SHP77 treated with DMSO at 0.1 percent for 48 hours (cell line): ENCODE results near the gene LKAAEAR1.
A peak's percentile ranks its signal among the peaks of the same experiment; 100 is the strongest.

Source experiments
- DNase-seq: peaks from one replicate; lab custom pipeline; 2025; lab: John Stamatoyannopoulos, UW

Gene LKAAEAR1

DNA sequence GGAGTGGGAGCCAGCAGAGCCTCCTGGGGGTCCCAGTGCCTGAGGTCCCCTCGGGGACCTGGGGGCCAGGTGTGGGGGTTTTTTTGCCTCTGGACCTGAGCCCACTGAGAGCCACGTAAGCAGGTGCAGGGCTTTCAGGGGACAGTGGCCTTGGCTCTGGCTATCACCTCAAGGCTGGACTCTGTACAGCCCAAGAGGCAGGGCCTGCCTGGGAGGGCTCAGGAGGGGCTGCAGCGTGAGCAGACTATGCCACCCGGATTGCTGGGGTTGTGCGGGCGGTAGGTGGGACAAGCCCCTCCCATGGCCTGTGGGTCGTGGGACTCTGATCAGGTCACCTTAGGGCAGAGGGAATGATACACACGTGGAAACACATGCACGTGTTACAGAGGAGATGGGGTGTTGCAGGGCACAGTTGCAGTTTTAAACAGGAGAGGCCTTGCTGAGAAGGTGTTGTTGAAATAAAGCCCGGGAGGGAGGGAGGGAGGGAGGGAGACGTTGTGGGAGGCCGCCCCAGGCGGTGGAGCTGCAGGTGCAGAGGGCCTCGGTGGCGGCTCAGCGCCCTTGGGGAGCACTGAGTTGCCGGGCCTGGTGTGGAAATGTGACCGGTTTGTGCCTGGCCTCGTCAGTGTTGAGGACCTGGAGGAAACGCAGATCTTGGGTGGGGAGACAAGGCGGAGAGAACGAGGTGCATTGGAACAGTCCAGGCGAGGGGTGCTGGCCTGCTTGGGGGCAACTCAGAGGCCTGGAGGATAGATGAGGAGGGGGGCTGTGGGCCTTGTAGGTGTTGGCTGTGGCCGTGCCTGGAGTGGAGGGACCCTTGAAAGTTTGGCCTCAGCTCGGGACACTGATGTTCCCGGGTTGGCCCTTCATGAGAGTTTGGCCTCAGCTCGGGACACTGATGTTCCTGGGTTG is 18.9 kb downstream of the LKAAEAR1 start:
- DNase-seq = no peak

DNA sequence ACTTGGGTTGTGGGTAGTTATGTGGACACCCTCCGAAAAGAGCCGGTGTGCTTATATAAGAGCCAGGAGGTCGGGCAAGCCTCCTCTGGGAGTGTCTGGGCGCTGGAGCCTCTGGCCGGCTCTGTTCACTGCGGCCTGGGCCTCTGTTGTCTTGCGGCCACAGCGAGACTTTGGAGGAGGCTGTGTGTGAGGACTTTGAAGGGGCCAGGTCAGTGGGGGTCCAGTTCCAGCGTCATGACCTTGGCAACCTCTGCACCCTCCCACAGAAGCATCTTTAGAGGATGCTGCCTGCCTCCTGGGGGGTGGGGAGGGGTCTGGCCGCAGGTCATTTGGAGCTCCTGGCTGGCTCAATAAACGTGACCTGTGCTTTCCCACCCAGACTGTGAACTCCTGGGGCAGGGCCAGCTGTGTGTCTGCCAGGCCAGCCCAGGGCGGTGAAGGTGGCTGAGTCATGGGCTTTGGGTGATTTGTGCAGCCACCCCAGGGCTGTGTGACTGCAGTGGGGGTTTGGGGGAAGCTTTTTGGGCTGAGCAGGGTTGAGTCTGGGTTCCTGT is 20.0 kb downstream of the LKAAEAR1 start:
- DNase-seq = no peak

DNA sequence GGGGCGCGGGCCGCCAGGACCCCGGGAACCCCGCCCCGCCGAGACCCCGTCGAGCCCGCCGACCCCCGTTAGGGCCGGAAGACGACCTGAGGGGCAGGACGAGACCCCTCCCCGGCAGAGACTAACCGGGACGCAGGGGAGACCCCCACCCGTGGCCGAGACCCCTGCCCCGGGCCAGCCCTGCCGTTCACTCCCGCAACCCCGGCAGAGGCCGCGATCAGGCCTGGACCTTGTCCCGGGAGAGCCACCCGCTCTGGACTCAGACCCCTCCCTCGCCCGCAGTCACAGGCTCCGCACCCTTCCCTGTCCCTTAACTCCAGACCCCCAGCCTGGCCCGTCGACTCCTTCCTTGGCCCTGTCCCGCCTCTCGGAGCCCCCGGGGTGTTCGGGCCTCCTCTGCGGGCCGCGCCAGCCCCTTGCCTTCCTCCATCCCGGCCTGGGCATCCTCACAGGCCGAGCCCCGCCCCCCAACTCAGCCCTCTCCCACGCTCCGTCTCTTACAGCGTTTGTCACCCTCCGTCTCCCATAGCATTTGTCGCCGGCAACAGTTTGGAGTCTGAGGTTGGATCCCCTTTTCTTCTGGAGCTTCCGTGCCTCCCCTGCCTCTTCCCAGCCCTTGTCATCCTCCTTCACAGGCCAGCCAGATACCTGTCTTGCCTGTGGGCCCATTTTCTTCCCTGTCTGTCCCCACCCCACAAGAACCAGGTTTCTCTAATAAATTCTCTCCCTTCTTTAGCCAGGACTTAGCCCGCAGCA is 20.6 kb downstream of the LKAAEAR1 start:
- no peak for DNase-seq

DNA sequence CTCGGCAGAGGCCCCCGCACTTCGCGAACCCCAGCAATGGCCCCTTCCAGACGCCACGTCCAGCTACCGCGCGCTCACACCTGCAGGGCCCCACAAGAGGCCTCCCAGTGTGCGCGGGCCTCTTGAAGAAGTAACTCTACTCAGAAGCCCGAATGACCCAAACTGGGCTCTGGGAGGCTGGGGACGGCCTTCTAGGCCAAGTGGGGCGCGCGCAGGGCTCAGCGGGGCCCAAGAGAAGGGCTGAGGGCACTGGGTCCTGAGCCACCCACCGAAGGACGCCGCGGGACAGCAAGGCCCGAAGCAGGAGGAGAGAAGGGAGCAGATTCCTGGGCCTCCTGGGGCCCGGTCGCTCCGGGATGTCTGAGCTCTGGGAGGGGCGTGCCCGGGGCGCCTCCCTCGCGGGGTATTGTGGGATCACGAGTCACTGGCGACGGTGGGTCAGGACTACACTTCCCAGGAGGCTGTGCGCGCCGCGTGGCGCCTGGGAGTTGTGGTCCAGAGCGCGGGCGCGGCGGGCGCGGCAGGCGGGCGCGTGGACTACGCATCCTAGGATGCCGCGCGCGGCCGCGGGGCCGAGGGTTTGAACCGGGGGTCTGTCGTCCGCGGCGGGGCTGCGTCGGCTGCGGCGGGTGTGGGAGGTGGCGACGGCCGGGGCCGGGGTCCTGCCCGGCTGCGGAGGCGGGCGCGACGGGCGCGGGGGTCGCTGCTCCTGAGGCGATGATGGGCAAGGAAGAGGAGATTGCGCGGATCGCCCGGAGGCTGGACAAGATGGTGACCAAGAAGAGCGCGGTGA is 21.4 kb downstream of the LKAAEAR1 start, which contains the start of gene TCEA2:
TSS of gene TCEA2 (plus strand) at position 603 of the 793 bp plus-strand sequence. CDS start at position 718, 115 bp downstream.
- peak; percentile 96 for DNase-seq

DNA sequence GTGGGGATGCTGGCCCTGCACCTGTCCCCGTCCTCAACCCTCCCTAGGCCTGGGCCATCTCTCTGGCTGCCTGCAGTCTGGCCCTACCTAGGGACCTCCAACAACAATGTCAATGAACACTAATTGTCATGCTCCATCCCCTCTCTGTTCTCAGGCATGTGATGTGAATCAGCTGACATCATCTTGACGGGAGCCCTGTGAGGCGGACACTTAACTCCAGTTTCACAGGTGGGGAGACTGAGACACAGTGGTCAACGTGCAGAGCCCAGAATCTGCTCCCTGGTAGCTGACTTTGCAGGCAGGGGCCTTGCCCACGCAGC is 22.0 kb downstream of the LKAAEAR1 start:
- no peak for DNase-seq

DNA sequence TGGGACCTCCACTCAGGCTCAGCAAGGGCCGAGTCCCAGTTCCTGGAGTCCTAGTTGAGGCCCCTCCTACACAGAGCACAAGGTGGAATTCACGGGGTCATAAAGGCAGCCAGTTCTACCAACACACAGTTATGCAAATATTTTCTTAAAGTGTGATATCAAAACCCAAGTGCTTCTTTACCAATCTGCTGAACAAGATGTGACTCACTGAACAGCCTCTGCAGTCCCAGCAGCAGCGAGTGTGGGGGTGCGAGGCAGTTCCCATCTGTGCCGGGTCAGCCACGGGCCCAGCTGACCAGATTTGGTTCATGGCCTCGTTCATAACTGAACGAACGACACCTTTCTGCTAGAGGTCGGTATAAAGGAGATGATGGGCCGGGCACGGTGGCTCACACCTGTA is 25.7 kb downstream of the LKAAEAR1 start:
- DNase-seq = no peak

DNA sequence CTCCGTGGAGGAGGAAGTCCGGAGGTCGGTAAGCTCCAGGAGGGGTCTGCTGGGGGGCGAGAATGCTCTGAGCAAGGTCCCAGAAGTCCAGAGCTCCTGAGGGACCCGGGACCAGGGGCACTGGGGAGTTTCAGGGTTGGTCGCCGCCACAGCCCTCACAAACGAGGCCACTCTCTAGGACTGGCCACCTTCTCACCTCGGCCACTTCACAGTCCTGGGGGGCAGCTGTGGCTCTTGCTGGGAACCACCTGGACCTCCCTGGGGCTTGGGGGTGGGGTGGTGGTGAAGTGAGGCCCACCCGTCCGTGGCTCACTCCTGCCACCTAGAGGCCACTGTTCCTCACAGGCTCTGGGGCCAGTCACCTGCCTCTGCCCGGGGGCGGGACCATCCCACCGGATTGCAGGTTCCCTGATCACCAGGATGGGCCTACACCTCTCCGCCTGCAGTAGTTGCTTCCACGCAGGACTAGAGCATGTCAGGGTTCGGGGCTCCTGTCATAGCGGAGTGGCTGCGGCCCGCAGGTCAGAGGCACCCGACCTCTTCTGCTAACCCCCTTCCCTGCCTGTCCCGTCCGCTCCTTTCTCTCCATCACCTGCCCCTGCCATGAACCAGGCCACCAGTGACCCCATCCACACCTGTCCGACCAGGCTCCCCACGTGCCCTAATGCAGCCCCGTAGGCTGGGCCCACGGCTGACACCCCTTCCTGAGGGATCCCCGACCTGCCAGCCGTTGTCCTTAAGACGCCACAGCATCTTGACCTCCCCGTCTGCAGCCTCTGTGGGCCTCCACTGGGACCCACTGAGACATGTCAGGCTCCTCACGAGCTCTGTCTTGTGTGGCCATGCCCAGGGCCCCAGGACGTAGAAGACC is 26.3 kb downstream of the LKAAEAR1 start:
- peak; percentile 34 for DNase-seq

DNA sequence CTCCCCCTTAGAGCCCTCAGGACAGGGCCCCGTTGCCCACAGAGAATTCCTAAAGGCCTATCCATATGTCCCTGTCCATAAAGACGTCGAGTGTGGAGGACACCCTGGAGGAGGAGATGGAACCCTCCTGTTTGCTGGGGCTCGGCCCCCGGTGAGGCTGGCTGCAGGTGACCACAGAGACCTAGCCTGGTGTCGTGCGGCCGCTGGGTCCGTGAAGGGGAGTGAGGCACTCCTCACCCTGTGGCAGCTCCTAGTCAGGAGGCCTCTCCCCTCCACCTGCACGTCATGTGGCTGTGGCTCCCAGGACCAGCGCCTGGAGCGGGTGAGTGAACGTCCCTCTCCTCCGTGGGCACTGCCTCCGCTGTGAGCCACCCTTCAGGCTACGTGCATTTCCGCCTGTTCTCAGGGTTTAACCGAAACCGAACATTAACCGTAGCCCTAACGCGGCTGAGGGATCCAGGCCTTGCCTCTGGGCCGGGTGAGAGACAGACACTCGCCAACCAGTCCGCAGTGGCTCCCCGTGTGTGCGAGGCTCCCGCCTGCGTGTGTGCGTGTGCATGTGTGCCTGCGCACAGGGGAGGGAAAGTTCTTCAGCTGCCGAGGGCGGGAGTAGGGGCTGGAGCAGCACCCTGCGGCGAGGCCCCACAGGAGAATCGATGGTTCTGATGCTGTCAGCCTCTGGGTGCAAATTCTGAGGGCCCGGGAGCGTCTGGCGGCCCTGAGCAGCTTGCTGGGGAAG is 27.1 kb downstream of the LKAAEAR1 start:
- no peak for DNase-seq

DNA sequence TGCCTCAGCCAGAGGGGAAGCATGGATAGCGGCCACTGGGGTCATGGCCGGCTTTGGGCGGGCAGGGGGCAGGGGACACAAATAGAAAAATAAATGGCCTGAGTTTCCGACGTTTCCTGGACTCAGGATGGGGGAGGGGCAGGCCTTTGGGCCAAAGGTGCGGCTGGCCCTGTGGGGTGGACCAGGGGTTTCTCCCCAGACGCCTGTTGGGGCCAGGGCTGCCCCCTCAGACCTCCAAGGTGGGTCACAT is 27.6 kb downstream of the LKAAEAR1 start:
- no peak for DNase-seq

DNA sequence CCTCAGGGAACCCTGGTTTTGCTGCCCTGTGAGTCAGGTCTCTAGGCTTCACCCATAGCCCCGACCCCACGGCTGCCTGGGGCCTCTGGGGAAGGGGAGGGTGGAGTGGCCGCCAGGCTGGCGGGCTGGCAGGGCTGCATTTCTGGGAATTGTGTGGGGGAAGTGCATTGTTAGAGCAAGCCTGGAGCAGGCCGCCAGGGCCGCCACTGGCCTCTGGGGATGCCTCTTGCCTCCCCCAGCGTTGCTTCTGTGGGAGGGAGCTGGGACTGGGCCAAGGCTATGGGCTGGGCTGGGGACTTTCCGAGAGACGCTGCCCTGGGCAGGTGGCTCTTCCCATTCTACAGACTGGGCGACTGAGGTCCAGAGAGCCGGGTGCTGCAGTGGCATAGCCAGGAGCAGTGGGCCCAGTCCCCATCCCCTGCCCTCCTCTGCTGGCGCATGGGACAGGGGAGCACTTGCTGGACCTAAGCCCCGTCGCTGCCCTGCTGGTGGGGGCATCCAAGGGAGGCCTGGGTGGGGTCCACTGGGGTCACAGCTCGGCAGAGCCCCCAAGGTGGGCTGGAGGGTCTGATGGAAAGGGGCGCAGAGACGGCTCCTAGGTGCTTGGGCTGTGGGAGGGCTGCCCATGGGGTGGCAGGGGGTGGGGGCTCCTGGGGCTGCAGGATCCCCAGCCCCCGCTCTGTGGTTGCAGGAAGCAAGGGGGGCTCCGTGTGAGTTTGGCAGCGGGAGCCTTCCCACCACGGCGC is 28.1 kb downstream of the LKAAEAR1 start:
- no peak for DNase-seq

DNA sequence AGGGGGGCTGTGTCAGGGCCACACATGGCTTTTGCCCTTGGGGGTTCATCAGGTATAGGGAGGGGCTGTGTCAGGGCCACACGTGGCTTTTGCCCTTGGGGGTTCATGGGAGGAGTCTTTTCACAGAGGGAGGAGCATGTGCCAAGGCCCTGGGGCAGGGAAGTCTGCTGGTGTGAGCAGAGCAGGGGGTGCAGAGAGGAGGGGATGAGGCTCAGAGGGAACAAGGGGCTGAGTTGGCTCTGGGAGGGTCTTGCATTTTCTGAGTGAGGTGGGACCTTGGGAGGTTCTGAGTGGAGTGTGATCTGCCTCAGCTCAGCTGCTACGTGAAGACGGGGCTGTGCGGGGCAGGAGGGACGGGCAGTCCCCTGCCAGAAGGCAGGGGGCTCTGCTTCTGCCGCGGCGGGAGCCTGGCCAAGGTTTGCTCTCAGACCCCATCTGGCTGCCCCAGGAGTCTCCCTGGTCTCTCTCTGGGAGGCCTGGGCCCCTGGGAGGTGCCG is 28.8 kb downstream of the LKAAEAR1 start:
- DNase-seq = no peak

DNA sequence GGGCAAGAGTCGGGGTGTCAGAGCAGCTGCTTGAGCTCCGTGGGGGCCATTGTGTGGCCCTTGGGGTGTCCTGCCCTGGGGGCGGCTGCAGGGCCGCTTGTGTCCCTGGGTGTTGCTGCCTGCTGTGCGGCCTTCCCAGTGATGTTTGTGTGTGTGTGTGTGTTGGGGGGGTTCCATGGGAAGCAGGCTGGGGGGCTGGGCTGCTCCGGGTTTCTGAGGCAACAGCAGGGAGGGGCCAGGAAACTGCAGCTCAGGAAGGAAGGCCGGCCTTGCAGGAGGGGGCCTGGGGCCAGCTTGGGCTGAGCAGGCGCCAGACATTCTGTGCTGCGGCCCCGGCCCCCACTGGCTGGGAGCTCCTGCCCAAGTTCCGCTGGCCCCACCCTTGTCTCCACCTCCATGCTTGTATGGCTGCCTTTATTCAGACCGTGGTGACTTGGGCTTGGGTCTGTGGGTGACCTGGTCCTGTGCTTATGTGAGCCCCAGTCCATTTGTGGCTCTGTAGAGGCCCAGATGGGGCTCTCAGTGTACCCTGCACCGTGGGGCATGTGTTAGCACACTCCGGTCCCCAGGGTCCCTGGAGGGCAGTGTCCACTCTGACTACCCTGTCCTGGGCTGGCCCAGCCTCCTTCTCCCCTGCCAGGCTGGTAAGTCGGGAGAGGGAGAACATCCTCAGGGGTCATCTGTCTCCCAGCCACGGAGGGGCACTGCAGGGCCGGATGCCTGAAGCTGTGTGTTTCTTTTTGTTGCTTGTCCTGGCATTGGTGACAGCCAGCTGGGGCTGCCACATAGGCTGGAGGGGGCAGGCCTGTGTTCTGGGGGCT is 30.1 kb downstream of the LKAAEAR1 start:
- DNase-seq = peak; percentile 67

DNA sequence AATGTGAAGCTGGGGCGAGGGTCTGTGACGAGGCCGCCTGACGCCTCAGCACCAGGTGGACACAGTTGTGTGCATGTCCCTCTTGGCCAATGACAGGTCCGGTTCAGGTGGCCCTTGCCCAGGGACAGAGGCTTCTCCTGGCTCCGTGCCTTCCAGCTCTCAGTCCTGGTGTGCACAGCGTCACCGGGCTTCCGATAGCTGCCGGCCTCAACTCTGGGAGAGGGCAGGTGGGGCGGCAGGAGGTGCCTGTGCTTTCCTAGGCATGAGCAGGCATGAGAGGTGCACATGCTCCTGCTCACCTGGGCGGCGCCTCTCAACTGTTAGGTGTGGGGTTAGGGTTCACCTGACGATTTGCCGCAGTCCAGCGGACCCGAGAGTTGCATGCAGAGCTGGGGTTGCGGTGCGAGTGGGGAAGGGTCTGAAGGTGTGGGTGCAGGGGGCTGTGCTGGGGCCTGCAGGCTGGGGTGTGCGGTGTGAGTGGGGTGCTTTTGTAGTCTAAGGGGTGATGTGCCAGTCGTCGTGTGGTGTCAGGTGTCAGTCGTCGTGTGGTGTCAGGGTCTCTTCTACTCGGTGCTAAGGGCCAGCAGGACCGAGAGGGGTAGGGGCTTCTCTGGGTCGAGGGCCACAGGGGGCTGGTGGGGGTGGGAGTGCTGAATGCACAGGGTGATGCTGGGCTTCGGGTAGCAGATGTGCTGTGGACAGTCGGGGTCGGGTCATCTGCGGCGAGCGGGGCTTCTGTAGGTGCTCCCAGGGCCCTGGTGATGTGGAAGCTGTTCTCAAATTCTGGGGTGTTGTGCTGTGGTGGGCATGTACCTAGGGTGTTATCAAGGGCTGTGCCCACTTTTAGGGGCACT is 31.0 kb downstream of the LKAAEAR1 start:
- no peak for DNase-seq

DNA sequence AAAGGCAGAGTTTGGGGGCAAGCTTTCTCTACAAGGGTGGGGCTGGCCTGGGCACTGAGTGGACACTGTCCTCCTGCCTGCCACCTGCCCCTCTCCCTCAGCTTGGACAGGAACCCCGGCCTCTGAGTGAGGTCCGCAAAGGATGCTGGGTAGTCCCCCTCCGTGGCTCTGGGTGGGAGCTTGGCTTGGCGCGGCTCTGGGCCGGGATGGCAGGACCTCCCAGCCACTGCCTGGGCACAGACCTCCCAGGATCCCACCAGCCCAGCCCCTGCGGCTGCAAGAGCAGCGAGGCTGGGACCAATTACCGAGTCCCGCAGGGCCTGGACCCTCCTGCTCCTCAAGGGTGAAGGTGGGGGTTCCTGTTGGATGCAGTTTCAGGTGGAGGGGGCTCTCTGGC is 31.9 kb downstream of the LKAAEAR1 start:
- no peak for DNase-seq

DNA sequence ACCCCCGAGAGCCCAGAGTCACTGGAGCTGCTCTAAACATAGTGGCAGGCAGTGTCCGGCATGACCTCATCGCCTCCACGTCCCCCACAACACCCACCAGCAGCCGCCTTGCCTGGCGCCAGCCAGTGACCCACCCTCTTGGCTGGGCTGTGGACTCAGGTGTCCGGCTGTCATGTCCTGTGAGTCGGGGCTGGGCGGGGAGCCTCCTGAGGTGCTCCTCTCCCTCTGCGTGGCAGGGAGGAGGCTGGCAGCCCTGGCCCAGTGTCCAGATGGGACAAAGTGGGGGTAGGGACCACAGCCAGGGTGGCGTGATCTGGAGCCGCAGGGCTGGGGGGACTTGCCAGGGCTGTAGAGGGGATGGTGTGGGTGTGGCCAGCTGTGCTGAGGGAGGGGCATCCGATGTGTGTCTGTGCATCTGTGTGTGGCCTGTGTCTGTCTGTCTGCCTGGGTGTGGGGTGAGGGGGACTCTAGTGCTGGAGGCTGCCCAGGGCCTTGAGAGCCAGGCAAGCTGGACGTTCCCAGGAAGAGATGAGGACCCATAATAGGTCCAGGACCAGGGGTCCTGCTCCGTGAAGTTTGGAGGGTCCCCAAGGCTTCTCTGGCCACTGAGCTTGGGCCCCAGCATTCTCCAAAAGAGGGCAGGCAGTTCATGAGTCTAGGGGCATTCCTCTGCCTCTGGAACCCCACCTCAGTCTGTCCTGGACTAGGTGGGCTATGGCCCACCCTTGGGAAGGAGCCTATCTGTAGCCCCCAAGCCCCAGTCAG is 32.5 kb downstream of the LKAAEAR1 start:
- DNase-seq = no peak

DNA sequence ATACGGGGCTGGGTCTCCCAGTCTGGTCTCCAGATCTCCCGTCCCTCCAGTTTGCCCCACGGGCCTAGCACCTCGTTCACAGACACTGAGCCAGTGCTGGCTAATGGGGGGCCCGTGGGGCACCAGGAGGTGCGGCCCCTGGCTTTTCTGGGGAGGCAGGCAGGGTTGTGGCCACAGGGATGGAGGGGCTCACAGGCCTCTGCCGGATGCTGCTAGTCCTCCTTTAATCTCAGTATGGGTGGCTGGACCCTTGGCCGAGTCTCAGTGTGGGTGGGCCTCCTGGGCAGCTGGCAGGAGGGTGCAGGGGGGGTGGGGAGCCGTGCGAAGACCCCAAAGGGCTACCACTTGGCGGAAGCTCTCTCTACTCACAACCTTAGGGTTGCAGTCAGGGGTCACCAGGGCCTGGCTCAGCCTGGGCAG is 33.2 kb downstream of the LKAAEAR1 start:
- no peak for DNase-seq
